Upper lobe of left lung (tissue), 4 donors: ENCODE results near the gene PMF1.

ENCODE experiments used
- POLR2AphosphoS5 ChIP-seq, 2 donors: sonication (generic); formaldehyde crosslinking; IDR thresholded peaks; one replicate each; pipeline ENCODE4 v1.5.1; 2017; ENCODE audit warnings: antibody characterized with exemption in 2 of 2
- TF ChIP-seq, protein P1 (sequence below), 6 experiments: fragments of 450-650 bp in 4 of 6; fragments of 200-600 bp in 2 of 6; sonication (generic) in 2 of 6; IDR thresholded peaks; one replicate each; pipeline ENCODE4 v1.5.1; 2016 to 2019; ENCODE audit warnings: antibody characterized with exemption in 6 of 6

DNA sequence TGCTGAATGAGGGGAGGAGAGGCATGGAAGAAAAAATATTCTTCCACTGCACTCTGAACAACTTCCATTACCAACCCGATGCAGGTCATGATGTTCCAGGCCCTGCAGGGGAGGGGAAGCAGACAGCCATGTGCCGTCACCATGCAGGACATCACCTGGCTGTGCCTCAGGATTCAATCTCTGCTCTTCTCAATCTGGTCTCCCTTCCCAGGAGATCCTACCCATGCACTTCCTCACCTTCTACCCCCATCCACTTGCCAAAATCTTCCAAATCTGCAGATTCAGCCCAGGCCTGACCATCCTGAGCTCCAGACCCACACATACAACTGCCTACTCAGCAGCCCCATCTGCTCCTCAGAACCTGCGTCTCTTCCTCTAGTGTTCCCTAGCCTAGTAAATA, 40.8 kb downstream of the PMF1 start:
- TF ChIP-seq, protein P1, sequence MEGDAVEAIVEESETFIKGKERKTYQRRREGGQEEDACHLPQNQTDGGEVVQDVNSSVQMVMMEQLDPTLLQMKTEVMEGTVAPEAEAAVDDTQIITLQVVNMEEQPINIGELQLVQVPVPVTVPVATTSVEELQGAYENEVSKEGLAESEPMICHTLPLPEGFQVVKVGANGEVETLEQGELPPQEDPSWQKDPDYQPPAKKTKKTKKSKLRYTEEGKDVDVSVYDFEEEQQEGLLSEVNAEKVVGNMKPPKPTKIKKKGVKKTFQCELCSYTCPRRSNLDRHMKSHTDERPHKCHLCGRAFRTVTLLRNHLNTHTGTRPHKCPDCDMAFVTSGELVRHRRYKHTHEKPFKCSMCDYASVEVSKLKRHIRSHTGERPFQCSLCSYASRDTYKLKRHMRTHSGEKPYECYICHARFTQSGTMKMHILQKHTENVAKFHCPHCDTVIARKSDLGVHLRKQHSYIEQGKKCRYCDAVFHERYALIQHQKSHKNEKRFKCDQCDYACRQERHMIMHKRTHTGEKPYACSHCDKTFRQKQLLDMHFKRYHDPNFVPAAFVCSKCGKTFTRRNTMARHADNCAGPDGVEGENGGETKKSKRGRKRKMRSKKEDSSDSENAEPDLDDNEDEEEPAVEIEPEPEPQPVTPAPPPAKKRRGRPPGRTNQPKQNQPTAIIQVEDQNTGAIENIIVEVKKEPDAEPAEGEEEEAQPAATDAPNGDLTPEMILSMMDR (IDR thresholded peaks at IDR 0.05) = no peak
- TF ChIP-seq POLR2AphosphoS5 (IDR thresholded peaks at IDR 0.05) = no peak
